HepG2 (cell line): ENCODE data around the gene TOX4. TPM values are rescaled to one million over a fixed set of nuclear protein-coding genes. Genes with fewer than 3 reads are reported as not detected.

Experiments
- CCDC6 ChIP-seq: sonication (generic); formaldehyde crosslinking; IDR thresholded peaks from 2 replicates; pipeline ENCODE4 v1.8.1; 2022; ENCODE audit warnings: mild to moderate bottlenecking, missing genetic modification reagents, moderate library complexity
- GATAD1 ChIP-seq: IDR thresholded peaks from 2 replicates; pipeline ENCODE4 v1.6.1; 2016; ENCODE audit warnings: missing genetic modification reagents, missing compliant biosample characterization
- IRX3 ChIP-seq: sonication (generic); formaldehyde crosslinking; IDR thresholded peaks from 2 replicates; pipeline ENCODE4 v1.8.1; 2023; ENCODE audit warnings: mild to moderate bottlenecking, low read depth, missing genetic modification reagents, borderline replicate concordance
- KMT2A ChIP-seq: sonication (generic); formaldehyde crosslinking; IDR thresholded peaks from 2 replicates; pipeline ENCODE4 v1.4.0; 2020; ENCODE audit warnings: missing genetic modification reagents
- MBD4 ChIP-seq: IDR thresholded peaks from 2 replicates; pipeline ENCODE4 v1.6.1; 2012; ENCODE audit warnings: low read length, inconsistent platforms, borderline replicate concordance
- NFYB ChIP-seq: sonication (generic); formaldehyde crosslinking; IDR thresholded peaks from 2 replicates; pipeline ENCODE4 v1.4.0; 2020; ENCODE audit warnings: missing genetic modification reagents
- NRL ChIP-seq: sonication (generic); formaldehyde crosslinking; IDR thresholded peaks from 2 replicates; pipeline ENCODE4 v1.5.0; 2020; ENCODE audit warnings: missing genetic modification reagents, mild to moderate bottlenecking, moderate library complexity, borderline replicate concordance
- PTBP1 ChIP-seq: fragments of 200-400 bp; formaldehyde crosslinking; IDR thresholded peaks from 2 replicates; pipeline ENCODE4 v1.6.1; 2018; ENCODE audit warnings: low read length, low read depth; ENCODE audit not compliant: poor library complexity, severe bottlenecking
- SIN3B ChIP-seq: fragments of 150-350 bp; IDR thresholded peaks from 2 replicates; pipeline ENCODE4 v1.6.1; 2014; ENCODE audit warnings: low read length
- ZNF234 ChIP-seq: sonication (generic); formaldehyde crosslinking; conservative IDR thresholded peaks from 2 replicates; pipeline ENCODE4 v1.5.1; 2020; ENCODE audit warnings: mild to moderate bottlenecking, missing genetic modification reagents
- ZNF841 ChIP-seq: sonication (generic); formaldehyde crosslinking; IDR thresholded peaks from 2 replicates; pipeline ENCODE4 v1.8.1; 2023; ENCODE audit warnings: missing genetic modification reagents, borderline replicate concordance
- polyA plus RNA-seq, 8 experiments: library from polyadenylated mRNA; depleted of rRNA in 3 of 8; stranded (reverse) in 7 of 8; unstranded in 1 of 8; fragments of >200 nt; fragmentation: Illumina TruSeq in 4 of 8; extraction: Trizol in 4 of 8; gene quantifications; 2 replicates each; pipeline versions ENCODE4 v1.2.1 to v1.2.3, GENCODE V29; 2011 to 2016; ENCODE audit warnings: low read depth in 4 of 8, missing spikeins in 1 of 8, mixed read lengths in 1 of 8; ENCODE audit not compliant: insufficient read depth in 1 of 8
- total RNA-seq, 5 experiments: library from RNA; depleted of rRNA; stranded (reverse); fragments of >200 nt; fragmentation: Illumina TruSeq; extraction: Trizol; gene quantifications; 2 replicates each; pipeline ENCODE4 v1.2.3, GENCODE V29; 2016; ENCODE audit warnings: low read depth in 1 of 5
- TF ChIP-seq, protein P1 (sequence below): sonication (generic); formaldehyde crosslinking; IDR thresholded peaks from 2 replicates; pipeline ENCODE4 v1.9.0; 2021; ENCODE audit warnings: mild to moderate bottlenecking, missing genetic modification reagents
- TF ChIP-seq, protein P2 (sequence below): sonication (generic); formaldehyde crosslinking; IDR thresholded peaks from 2 replicates; pipeline ENCODE4 v1.4.0; 2020; ENCODE audit warnings: missing genetic modification reagents
- TF ChIP-seq, protein P3 (sequence below): sonication (generic); formaldehyde crosslinking; conservative IDR thresholded peaks from 2 replicates; pipeline ENCODE4 v1.4.0; 2020; ENCODE audit warnings: missing genetic modification reagents

TOX4 gene
- total and polyA plus RNA-seq, 2 of the 13 experiments (the other 11 are each of a cell fraction or from before 2014, with no cell fraction given) = 71.8 to 163 TPM

DNA sequence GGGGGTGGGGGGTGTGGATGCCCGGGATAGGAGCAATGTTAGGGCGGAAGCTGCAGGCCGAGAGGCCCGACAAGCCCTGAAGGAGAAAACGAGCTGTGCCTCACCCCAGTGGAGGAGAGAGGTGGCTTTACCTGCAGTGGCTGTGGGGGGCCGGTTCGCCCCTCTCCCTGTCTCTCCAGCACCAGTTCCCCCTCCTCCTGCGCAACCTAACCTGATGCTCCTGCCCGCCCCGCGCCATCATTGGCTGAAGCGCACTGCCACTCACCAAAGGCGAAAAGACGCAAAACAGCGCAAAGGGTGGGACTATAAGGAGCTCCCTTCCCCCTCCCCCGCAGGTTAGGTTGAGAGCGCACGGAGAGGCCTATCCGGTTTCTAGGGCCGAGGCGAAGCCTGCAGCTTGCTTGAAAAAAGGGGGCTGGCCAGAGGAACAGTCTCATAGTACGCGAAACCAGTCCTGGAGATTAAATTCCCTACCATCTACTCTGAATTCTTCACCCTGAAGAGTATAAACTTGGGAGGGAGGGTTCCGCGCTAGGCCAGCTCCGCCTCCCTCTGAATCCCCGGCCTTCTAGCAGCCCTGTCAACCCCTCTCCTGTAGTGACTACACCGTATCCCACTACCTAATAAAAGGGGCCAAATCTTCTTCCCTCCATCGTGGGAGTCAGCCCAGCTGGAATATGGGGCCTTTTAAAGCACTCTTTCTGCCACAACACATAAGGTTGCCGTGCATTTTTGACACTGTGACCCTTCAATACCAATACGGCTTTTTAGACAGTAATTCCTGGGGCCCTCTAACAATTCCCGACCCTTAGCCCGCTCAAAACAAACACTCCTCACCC is 39.7 kb upstream of the TOX4 start (continued):
- TF ChIP-seq, protein P1, sequence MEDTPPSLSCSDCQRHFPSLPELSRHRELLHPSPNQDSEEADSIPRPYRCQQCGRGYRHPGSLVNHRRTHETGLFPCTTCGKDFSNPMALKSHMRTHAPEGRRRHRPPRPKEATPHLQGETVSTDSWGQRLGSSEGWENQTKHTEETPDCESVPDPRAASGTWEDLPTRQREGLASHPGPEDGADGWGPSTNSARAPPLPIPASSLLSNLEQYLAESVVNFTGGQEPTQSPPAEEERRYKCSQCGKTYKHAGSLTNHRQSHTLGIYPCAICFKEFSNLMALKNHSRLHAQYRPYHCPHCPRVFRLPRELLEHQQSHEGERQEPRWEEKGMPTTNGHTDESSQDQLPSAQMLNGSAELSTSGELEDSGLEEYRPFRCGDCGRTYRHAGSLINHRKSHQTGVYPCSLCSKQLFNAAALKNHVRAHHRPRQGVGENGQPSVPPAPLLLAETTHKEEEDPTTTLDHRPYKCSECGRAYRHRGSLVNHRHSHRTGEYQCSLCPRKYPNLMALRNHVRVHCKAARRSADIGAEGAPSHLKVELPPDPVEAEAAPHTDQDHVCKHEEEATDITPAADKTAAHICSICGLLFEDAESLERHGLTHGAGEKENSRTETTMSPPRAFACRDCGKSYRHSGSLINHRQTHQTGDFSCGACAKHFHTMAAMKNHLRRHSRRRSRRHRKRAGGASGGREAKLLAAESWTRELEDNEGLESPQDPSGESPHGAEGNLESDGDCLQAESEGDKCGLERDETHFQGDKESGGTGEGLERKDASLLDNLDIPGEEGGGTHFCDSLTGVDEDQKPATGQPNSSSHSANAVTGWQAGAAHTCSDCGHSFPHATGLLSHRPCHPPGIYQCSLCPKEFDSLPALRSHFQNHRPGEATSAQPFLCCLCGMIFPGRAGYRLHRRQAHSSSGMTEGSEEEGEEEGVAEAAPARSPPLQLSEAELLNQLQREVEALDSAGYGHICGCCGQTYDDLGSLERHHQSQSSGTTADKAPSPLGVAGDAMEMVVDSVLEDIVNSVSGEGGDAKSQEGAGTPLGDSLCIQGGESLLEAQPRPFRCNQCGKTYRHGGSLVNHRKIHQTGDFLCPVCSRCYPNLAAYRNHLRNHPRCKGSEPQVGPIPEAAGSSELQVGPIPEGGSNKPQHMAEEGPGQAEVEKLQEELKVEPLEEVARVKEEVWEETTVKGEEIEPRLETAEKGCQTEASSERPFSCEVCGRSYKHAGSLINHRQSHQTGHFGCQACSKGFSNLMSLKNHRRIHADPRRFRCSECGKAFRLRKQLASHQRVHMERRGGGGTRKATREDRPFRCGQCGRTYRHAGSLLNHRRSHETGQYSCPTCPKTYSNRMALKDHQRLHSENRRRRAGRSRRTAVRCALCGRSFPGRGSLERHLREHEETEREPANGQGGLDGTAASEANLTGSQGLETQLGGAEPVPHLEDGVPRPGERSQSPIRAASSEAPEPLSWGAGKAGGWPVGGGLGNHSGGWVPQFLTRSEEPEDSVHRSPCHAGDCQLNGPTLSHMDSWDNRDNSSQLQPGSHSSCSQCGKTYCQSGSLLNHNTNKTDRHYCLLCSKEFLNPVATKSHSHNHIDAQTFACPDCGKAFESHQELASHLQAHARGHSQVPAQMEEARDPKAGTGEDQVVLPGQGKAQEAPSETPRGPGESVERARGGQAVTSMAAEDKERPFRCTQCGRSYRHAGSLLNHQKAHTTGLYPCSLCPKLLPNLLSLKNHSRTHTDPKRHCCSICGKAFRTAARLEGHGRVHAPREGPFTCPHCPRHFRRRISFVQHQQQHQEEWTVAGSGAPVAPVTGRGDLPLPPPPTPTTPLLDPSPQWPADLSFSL (CRISPR knock-in tag) = no peak
- peak; percentile 99 for TF ChIP-seq KMT2A
- peak; percentile 17; the same call in 1 of the 2 replicates for TF ChIP-seq SIN3B
- TF ChIP-seq CCDC6 (CRISPR knock-in tag) = no peak
- TF ChIP-seq IRX3 (CRISPR knock-in tag) = no peak; the same call in 1 of the 2 replicates
- no peak for TF ChIP-seq MBD4
- TF ChIP-seq, protein P2, sequence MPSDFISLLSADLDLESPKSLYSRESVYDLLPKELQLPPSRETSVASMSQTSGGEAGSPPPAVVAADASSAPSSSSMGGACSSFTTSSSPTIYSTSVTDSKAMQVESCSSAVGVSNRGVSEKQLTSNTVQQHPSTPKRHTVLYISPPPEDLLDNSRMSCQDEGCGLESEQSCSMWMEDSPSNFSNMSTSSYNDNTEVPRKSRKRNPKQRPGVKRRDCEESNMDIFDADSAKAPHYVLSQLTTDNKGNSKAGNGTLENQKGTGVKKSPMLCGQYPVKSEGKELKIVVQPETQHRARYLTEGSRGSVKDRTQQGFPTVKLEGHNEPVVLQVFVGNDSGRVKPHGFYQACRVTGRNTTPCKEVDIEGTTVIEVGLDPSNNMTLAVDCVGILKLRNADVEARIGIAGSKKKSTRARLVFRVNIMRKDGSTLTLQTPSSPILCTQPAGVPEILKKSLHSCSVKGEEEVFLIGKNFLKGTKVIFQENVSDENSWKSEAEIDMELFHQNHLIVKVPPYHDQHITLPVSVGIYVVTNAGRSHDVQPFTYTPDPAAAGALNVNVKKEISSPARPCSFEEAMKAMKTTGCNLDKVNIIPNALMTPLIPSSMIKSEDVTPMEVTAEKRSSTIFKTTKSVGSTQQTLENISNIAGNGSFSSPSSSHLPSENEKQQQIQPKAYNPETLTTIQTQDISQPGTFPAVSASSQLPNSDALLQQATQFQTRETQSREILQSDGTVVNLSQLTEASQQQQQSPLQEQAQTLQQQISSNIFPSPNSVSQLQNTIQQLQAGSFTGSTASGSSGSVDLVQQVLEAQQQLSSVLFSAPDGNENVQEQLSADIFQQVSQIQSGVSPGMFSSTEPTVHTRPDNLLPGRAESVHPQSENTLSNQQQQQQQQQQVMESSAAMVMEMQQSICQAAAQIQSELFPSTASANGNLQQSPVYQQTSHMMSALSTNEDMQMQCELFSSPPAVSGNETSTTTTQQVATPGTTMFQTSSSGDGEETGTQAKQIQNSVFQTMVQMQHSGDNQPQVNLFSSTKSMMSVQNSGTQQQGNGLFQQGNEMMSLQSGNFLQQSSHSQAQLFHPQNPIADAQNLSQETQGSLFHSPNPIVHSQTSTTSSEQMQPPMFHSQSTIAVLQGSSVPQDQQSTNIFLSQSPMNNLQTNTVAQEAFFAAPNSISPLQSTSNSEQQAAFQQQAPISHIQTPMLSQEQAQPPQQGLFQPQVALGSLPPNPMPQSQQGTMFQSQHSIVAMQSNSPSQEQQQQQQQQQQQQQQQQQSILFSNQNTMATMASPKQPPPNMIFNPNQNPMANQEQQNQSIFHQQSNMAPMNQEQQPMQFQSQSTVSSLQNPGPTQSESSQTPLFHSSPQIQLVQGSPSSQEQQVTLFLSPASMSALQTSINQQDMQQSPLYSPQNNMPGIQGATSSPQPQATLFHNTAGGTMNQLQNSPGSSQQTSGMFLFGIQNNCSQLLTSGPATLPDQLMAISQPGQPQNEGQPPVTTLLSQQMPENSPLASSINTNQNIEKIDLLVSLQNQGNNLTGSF = peak; percentile 76
- peak; percentile 99 for TF ChIP-seq PTBP1
- peak; percentile 92 for TF ChIP-seq GATAD1
- TF ChIP-seq NFYB (CRISPR knock-in tag) = peak; percentile 100
- TF ChIP-seq, protein P3, sequence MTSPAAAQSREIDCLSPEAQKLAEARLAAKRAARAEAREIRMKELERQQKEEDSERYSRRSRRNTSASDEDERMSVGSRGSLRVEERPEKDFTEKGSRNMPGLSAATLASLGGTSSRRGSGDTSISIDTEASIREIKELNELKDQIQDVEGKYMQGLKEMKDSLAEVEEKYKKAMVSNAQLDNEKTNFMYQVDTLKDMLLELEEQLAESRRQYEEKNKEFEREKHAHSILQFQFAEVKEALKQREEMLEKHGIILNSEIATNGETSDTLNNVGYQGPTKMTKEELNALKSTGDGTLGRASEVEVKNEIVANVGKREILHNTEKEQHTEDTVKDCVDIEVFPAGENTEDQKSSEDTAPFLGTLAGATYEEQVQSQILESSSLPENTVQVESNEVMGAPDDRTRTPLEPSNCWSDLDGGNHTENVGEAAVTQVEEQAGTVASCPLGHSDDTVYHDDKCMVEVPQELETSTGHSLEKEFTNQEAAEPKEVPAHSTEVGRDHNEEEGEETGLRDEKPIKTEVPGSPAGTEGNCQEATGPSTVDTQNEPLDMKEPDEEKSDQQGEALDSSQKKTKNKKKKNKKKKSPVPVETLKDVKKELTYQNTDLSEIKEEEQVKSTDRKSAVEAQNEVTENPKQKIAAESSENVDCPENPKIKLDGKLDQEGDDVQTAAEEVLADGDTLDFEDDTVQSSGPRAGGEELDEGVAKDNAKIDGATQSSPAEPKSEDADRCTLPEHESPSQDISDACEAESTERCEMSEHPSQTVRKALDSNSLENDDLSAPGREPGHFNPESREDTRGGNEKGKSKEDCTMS (CRISPR knock-in tag) = no peak; the same call in 1 of the 2 replicates
- TF ChIP-seq ZNF234 (CRISPR knock-in tag) = no peak
- TF ChIP-seq NRL (CRISPR knock-in tag) = peak; percentile 95
- TF ChIP-seq ZNF841 = no peak
